ENCODE results near the gene SSPN.

GRCh38 chr12:26212988-26213387, 17.6 kb downstream of the SSPN start:
- TF ChIP-seq YY1 (IDR thresholded peaks at IDR 0.05; ENCODE audit: insufficient read depth, insufficient read length) (no peak), SUZ12 (IDR thresholded peaks at IDR 0.05; ENCODE audit: extremely low read depth, insufficient read depth, insufficient read length) (no peak), ZNF274 (IDR thresholded peaks at IDR 0.05; ENCODE audit: low read depth, low read length) (no peak)
